ENCODE data around the gene MARCHF2. TPM values are rescaled to one million over a fixed set of nuclear protein-coding genes. Genes with fewer than 3 reads are reported as not detected.

MARCHF2 gene
- total and polyA plus RNA-seq, 9 of the 15 experiments (the other 6 are each of a cell fraction or from before 2014, with no cell fraction given), result 0.39 to 6.4 (median 2.2) TPM

DNA sequence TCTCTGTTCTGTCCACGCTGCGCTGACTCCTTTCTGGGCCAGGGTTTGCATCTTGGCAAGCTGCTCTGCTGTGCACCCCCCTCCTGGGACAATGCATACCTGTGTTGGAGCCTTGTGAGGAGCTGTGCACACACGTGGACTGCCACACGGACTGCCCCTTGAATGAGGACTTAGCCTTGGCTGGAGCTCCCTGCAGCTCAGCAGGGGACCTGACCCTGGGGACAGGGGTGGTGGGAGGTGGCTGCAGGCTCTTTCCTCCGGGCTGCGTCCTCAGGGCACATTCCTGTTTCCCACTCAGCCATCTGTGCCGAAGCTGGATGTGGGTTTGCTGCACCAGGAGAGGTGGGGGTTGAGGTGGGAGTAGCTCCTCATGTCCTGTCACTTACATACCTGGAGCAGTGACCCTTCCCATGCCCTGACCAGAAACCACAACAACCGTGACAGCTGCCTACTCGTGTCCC lies 14.8 kb upstream of the MARCHF2 start (continued):
- TF ChIP-seq, protein P1, sequence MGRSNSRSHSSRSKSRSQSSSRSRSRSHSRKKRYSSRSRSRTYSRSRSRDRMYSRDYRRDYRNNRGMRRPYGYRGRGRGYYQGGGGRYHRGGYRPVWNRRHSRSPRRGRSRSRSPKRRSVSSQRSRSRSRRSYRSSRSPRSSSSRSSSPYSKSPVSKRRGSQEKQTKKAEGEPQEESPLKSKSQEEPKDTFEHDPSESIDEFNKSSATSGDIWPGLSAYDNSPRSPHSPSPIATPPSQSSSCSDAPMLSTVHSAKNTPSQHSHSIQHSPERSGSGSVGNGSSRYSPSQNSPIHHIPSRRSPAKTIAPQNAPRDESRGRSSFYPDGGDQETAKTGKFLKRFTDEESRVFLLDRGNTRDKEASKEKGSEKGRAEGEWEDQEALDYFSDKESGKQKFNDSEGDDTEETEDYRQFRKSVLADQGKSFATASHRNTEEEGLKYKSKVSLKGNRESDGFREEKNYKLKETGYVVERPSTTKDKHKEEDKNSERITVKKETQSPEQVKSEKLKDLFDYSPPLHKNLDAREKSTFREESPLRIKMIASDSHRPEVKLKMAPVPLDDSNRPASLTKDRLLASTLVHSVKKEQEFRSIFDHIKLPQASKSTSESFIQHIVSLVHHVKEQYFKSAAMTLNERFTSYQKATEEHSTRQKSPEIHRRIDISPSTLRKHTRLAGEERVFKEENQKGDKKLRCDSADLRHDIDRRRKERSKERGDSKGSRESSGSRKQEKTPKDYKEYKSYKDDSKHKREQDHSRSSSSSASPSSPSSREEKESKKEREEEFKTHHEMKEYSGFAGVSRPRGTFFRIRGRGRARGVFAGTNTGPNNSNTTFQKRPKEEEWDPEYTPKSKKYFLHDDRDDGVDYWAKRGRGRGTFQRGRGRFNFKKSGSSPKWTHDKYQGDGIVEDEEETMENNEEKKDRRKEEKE (IDR thresholded peaks at IDR 0.05; ENCODE audit: borderline replicate concordance in 1 of 2, control insufficient read depth in 1 of 2, low read depth in 2 of 2, low read length in 1 of 2), result no peak
- TF ChIP-seq, protein P2, sequence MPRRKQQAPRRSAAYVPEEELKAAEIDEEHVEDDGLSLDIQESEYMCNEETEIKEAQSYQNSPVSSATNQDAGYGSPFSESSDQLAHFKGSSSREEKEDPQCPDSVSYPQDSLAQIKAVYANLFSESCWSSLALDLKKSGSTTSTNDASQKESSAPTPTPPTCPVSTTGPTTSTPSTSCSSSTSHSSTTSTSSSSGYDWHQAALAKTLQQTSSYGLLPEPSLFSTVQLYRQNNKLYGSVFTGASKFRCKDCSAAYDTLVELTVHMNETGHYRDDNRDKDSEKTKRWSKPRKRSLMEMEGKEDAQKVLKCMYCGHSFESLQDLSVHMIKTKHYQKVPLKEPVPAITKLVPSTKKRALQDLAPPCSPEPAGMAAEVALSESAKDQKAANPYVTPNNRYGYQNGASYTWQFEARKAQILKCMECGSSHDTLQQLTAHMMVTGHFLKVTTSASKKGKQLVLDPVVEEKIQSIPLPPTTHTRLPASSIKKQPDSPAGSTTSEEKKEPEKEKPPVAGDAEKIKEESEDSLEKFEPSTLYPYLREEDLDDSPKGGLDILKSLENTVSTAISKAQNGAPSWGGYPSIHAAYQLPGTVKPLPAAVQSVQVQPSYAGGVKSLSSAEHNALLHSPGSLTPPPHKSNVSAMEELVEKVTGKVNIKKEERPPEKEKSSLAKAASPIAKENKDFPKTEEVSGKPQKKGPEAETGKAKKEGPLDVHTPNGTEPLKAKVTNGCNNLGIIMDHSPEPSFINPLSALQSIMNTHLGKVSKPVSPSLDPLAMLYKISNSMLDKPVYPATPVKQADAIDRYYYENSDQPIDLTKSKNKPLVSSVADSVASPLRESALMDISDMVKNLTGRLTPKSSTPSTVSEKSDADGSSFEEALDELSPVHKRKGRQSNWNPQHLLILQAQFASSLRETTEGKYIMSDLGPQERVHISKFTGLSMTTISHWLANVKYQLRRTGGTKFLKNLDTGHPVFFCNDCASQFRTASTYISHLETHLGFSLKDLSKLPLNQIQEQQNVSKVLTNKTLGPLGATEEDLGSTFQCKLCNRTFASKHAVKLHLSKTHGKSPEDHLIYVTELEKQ (CRISPR knock-in tag; IDR thresholded peaks at IDR 0.05), result no peak
- TF ChIP-seq ID3 (CRISPR knock-in tag; IDR thresholded peaks at IDR 0.05), result no peak
- TF ChIP-seq ID3 (tag; IDR thresholded peaks at IDR 0.05), result no peak
- TF ChIP-seq ELK1 (CRISPR knock-in tag; IDR thresholded peaks at IDR 0.05), result no peak
- TF ChIP-seq ZNF280B (CRISPR knock-in tag; IDR thresholded peaks at IDR 0.05), result no peak
- no peak for TF ChIP-seq FOSL1 (tag; conservative IDR thresholded peaks at IDR 0.05)
- TF ChIP-seq NR2C2 (CRISPR knock-in tag; IDR thresholded peaks at IDR 0.05), result no peak
- no peak for TF ChIP-seq NR2C2 (tag; IDR thresholded peaks at IDR 0.05)
- TF ChIP-seq SUPT5H (IDR thresholded peaks at IDR 0.05), result no peak
- TF ChIP-seq RCOR1 (IDR thresholded peaks at IDR 0.05; ENCODE audit: borderline replicate concordance in 1 of 2, low read depth in 2 of 2, low read length in 2 of 2), result no peak
- TF ChIP-seq IRF2 (CRISPR knock-in tag; IDR thresholded peaks at IDR 0.05), result no peak
